ENCODE data around the gene VDAC2. TPM values are rescaled to one million over a fixed set of nuclear protein-coding genes. Genes with fewer than 3 reads are reported as not detected.

VDAC2 gene
- total and polyA plus RNA-seq, 2 donors (not counting 1 experiment from before 2014, with no cell fraction given): 49.2 to 83.6 TPM

GRCh38 chr10:75263806-75264205 lies 53.2 kb downstream of the VDAC2 start:
- no peak for TF ChIP-seq EZH2 (IDR thresholded peaks at IDR 0.05; ENCODE audit: borderline replicate concordance, insufficient read depth, low read depth, low read length, poor library complexity, severe bottlenecking)
- TF ChIP-seq, protein P1, sequence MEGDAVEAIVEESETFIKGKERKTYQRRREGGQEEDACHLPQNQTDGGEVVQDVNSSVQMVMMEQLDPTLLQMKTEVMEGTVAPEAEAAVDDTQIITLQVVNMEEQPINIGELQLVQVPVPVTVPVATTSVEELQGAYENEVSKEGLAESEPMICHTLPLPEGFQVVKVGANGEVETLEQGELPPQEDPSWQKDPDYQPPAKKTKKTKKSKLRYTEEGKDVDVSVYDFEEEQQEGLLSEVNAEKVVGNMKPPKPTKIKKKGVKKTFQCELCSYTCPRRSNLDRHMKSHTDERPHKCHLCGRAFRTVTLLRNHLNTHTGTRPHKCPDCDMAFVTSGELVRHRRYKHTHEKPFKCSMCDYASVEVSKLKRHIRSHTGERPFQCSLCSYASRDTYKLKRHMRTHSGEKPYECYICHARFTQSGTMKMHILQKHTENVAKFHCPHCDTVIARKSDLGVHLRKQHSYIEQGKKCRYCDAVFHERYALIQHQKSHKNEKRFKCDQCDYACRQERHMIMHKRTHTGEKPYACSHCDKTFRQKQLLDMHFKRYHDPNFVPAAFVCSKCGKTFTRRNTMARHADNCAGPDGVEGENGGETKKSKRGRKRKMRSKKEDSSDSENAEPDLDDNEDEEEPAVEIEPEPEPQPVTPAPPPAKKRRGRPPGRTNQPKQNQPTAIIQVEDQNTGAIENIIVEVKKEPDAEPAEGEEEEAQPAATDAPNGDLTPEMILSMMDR (IDR thresholded peaks at IDR 0.05): no peak
- H3K27me3 Mint-ChIP-seq: no peaks in the 10 kb centered on the region
- intact Hi-C loops (cut with micrococcal nuclease): no loop called here
- ChIA-PET POLR2A (no interaction called here), CTCF (no interaction called here)
- no peak overlapping the region for H3K4me2 ChIP-seq (replicated peaks; ENCODE audit: low read depth, low read length, poor library complexity, severe bottlenecking)
- H3K36me3 ChIP-seq (replicated peaks in 1 of 2; ENCODE audit: control extremely low read depth in 1 of 2, control insufficient read depth in 1 of 2, extremely low read depth in 1 of 2, insufficient read depth in 2 of 2, low read length in 1 of 2): no peaks in the 10 kb centered on the region
- no peak overlapping the region for H3K9ac ChIP-seq (ENCODE audit: low read length)
- no peak overlapping the region for H3K27ac ChIP-seq (ENCODE audit: low read length in 2 of 2)
- WGBS (ENCODE audit: insufficient coverage): 100% methylated on average over 1 of the region's 1 CpG
- DNase-seq (no peak), ATAC-seq (ENCODE audit: low read depth) (no peak)
- no peak overlapping the region for H3K27ac Mint-ChIP-seq
- H3K79me2 ChIP-seq (ENCODE audit: control insufficient read depth, insufficient read depth, low read length): no peaks in the 10 kb centered on the region
- H3K4me3 ChIP-seq (ENCODE audit: control extremely low read depth in 1 of 5, extremely low read depth in 1 of 5, insufficient read depth in 1 of 5, low read depth in 2 of 5, low read length in 4 of 5): no peak overlapping the region
- H3K27me3 ChIP-seq (replicated peaks in 1 of 4; ENCODE audit: control extremely low read depth in 1 of 4, control insufficient read depth in 3 of 4, insufficient read depth in 4 of 4, low read length in 3 of 4): no peaks in the 10 kb centered on the region
- H4K20me1 ChIP-seq (ENCODE audit: control insufficient read depth, insufficient read depth, low read length, poor library complexity, severe bottlenecking): no peaks in the 10 kb centered on the region
- peaks cover 3% of the 10 kb centered on the region for H3K9me3 Mint-ChIP-seq (ENCODE audit: insufficient read depth)
- no peaks in the 10 kb centered on the region for H3K4me1 ChIP-seq (ENCODE audit: control insufficient read depth in 2 of 2, insufficient read depth in 2 of 2, low read length in 2 of 2)
- no peak overlapping the region for H2AFZ ChIP-seq (ENCODE audit: insufficient read depth, low read depth, low read length, poor library complexity, severe bottlenecking)
- no peak overlapping the region for H3K4me3 Mint-ChIP-seq
- H3K9me3 ChIP-seq (ENCODE audit: control extremely low read depth in 1 of 3, control insufficient read depth in 2 of 3, insufficient read depth in 1 of 3, low read length in 2 of 3): peaks cover 0 to 12% (median 0%) of the 10 kb centered on the region in 3 donors
- H3K4me1 Mint-ChIP-seq: no peaks in the 10 kb centered on the region

DNA sequence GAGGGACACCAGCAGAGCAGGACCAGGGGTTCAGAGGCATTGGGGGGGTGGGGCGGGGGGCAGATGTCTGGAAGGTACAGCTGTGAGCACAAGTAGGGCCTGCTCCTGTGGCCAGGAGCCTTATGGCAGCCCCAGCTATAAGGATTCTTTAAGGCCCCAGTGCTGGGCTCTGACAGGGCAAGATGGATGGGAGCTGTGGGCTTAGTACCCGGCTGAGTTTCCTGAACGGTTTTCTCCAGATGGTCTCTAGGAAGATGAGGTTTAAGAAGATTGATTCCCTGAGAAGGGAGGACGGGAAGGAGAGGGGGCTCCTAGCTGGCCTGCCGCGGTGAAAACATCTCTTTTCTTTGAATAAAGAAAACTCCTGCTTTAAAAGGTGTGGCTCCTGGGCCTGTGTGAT lies 55.3 kb downstream of the VDAC2 start:
- Histone ChIP-seq H4K20me1 (ENCODE audit: control insufficient read depth, insufficient read depth, low read length, poor library complexity, severe bottlenecking) (no peaks in the 10 kb centered on the region), H3K9me3 (ENCODE audit: control extremely low read depth in 1 of 3, control insufficient read depth in 2 of 3, insufficient read depth in 1 of 3, low read length in 2 of 3) (peaks cover 0 to 6% (median 0%) of the 10 kb centered on the region in 3 donors), H3K36me3 (replicated peaks in 1 of 2; ENCODE audit: control extremely low read depth in 1 of 2, control insufficient read depth in 1 of 2, extremely low read depth in 1 of 2, insufficient read depth in 2 of 2, low read length in 1 of 2) (no peaks in the 10 kb centered on the region), H3K9ac (ENCODE audit: low read length) (no peak overlapping the region), H2AFZ (ENCODE audit: insufficient read depth, low read depth, low read length, poor library complexity, severe bottlenecking) (peak overlapping the region; percentile 38), H3K27me3 (replicated peaks in 1 of 4; ENCODE audit: control extremely low read depth in 1 of 4, control insufficient read depth in 3 of 4, insufficient read depth in 4 of 4, low read length in 3 of 4) (no peaks in the 10 kb centered on the region), H3K4me2 (replicated peaks; ENCODE audit: low read depth, low read length, poor library complexity, severe bottlenecking) (no peak overlapping the region), H3K4me3 (ENCODE audit: control extremely low read depth in 1 of 5, extremely low read depth in 1 of 5, insufficient read depth in 1 of 5, low read depth in 2 of 5, low read length in 4 of 5) (no peak overlapping the region), H3K79me2 (ENCODE audit: control insufficient read depth, insufficient read depth, low read length) (no peaks in the 10 kb centered on the region), H3K27ac (ENCODE audit: low read length in 2 of 2) (no peak overlapping the region), H3K4me1 (ENCODE audit: control insufficient read depth in 2 of 2, insufficient read depth in 2 of 2, low read length in 2 of 2) (no peaks in the 10 kb centered on the region)
- ATAC-seq (ENCODE audit: low read depth): no peak
- TF ChIP-seq, protein P1 (IDR thresholded peaks at IDR 0.05): no peak
- no peak for TF ChIP-seq EZH2 (IDR thresholded peaks at IDR 0.05; ENCODE audit: borderline replicate concordance, insufficient read depth, low read depth, low read length, poor library complexity, severe bottlenecking)
- H3K4me1 Mint-ChIP-seq: no peaks in the 10 kb centered on the region
- POLR2A ChIA-PET: no interaction called here
- H3K27me3 Mint-ChIP-seq: no peaks in the 10 kb centered on the region
- intact Hi-C loops (cut with micrococcal nuclease): no loop called here
- H3K9me3 Mint-ChIP-seq (ENCODE audit: insufficient read depth): no peaks in the 10 kb centered on the region
- H3K27ac Mint-ChIP-seq: no peak overlapping the region
- no peak for DNase-seq
- CTCF ChIA-PET: no interaction called here
- WGBS (ENCODE audit: insufficient coverage): 19% methylated on average over 6 of the region's 6 CpGs
- no peak overlapping the region for H3K4me3 Mint-ChIP-seq

All from B cell (primary cell).